PFSK-1 (cell line): ENCODE measurements around the gene UGCG.

Experiments
- FOXP2 ChIP-seq: optimal IDR thresholded peaks from 2 replicates; pipeline ENCODE3; 2011; ENCODE audit warnings: borderline replicate concordance, control low read depth, inconsistent platforms; ENCODE audit not compliant: insufficient read depth; ENCODE audit errors: extremely low read length, extremely low read depth
- POLR2AphosphoS5 ChIP-seq: IDR thresholded peaks from 2 replicates; pipeline ENCODE4 v1.6.1; 2012; ENCODE audit warnings: low read depth, mild to moderate bottlenecking, control low read depth, low read length, moderate library complexity
- REST ChIP-seq, 2 experiments: IDR thresholded peaks; 2 replicates each; pipeline versions ENCODE4 v1.6.1 to v1.8.0; 2011 to 2012; ENCODE audit warnings: low read depth in 2 of 2, low read length in 2 of 2, control low read depth in 1 of 2, inconsistent platforms in 1 of 2, mild to moderate bottlenecking in 1 of 2, moderate library complexity in 1 of 2; ENCODE audit not compliant: insufficient read depth in 1 of 2
- SIN3A ChIP-seq: IDR thresholded peaks from 2 replicates; pipeline ENCODE4 v1.6.1; 2012; ENCODE audit warnings: mild to moderate bottlenecking, low read length, moderate library complexity, borderline replicate concordance; ENCODE audit not compliant: insufficient read depth
- TAF1 ChIP-seq: IDR thresholded peaks from 2 replicates; pipeline ENCODE4 v1.6.1; 2012; ENCODE audit warnings: low read length, control low read depth, borderline replicate concordance; ENCODE audit not compliant: insufficient read depth

Gene UGCG

GRCh38 chr9:111938427-111938800 lies 41.8 kb downstream of the UGCG start:
- TF ChIP-seq SIN3A (no peak), FOXP2 (no peak), POLR2AphosphoS5 (no peak), TAF1 (no peak), REST (IDR thresholded peaks at IDR 0.05; ENCODE audit: insufficient read depth in 1 of 2, low read depth in 2 of 2, low read length in 2 of 2) (no peak)

- TF ChIP-seq POLR2AphosphoS5 (no peak), FOXP2 (no peak), SIN3A (no peak), REST (IDR thresholded peaks at IDR 0.05; ENCODE audit: insufficient read depth in 1 of 2, low read depth in 2 of 2, low read length in 2 of 2) (no peak)
Observed at GRCh38 chr9:111939322-111939721, 42.7 kb downstream of the UGCG start.

DNA sequence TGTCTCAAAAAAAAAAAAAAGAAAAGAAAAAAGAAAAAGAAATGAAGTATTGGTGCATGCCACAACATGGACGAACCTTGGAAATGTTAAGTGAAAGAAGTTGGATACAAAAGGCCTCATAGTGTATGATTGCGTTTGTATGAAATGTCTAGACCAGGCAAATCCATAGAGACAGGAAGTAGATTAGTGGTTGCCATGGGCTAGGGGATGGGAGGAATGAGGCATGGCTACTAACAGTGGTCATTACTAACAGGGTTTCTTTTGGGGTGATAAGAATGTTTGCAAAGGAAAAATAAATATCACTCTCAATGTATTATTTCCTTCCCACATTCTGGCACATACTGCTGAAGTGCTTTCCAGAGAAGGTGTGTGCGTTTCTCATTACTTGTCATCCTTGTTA lies 44.1 kb downstream of the UGCG start:
- no peak for TF ChIP-seq FOXP2
- no peak for TF ChIP-seq POLR2AphosphoS5
- TF ChIP-seq TAF1 = no peak

DNA sequence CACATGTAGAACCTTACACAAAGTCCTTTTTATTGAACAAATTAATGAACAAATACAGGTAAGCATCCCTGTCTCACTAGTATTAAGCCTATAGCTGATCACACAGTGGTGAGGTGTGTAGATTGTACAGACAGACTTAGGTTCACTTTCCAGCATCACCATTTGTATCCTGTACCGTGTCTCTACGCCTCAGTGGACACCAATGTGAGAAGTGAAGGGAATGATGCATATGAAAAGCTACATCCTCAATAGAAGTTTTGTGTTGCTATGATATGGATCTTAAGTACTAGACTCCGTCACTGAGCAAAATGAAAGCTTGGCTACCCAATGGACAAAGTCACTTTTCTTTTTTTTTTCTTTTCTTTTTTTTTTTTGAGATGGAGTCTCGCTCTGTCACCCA lies 46.6 kb downstream of the UGCG start:
- TF ChIP-seq POLR2AphosphoS5 (no peak), FOXP2 (no peak), REST (IDR thresholded peaks at IDR 0.05; ENCODE audit: insufficient read depth in 1 of 2, low read depth in 2 of 2, low read length in 2 of 2) (no peak), TAF1 (no peak), SIN3A (no peak)

GRCh38 chr9:111943746-111944145 lies 47.1 kb downstream of the UGCG start:
- no peak for TF ChIP-seq SIN3A
- no peak for TF ChIP-seq FOXP2
- TF ChIP-seq REST (IDR thresholded peaks at IDR 0.05; ENCODE audit: insufficient read depth in 1 of 2, low read depth in 2 of 2, low read length in 2 of 2) = no peak
- no peak for TF ChIP-seq TAF1
- TF ChIP-seq POLR2AphosphoS5 = no peak
